GM18907 (cell line): ENCODE results near the gene KIAA0513.
"Not testable (repeated sequence)": the region's sequence is repeated elsewhere in the genome, so short reads cannot be mapped to it uniquely, and the experiment has no call there.

ENCODE experiments used
- ATAC-seq: cut with Tn5 transposase; IDR thresholded peaks from one replicate; pipeline ENCODE4 v1.9.1; 2021; ENCODE audit warnings: mild to moderate bottlenecking, moderate library complexity; ENCODE audit not compliant: unreplicated experiment

The KIAA0513 gene

DNA sequence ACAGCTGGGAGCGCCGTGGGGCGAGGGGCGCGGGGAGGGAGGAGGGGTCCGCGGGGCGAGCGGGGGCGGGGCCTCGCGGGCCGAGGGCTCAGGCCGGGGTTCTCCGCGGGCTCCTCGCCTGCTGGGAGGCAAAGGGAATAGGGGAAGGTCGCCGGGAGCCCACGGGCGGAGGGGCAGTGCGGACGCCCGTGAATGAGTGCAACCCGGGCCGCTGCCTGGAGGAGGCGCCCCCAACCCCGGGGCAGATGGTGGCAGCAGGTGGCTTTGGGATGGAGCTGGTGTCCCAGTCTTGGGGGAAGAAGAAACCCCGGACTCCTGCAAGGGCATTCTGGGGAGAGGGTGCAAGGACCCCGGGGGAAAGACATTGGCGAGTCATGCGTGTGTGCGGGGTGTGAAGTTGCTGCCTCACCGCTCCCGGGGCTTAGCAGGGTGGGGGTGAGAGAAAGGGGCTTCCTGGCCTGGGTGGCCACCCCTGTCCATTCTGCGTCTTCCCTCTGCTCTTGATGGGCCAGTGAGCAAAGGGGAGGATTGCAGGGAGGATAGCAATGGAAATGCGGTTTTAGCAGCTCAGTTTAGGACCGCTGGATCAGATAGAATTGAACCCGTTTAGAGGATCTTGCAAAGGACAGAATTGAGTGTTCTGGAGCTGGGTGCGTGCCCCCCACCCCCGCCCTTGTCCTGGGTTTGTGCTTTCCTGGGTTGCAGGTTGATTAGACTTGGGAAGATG, 526 bp downstream of the KIAA0513 start:
- peak; percentile 36 for ATAC-seq

GRCh38 chr16:85028685-85029407, 1.3 kb downstream of the KIAA0513 start:
- no peak for ATAC-seq

- ATAC-seq, result peak; percentile 40
Measured at GRCh38 chr16:85029408-85029784, 1.8 kb downstream of the KIAA0513 start.

DNA sequence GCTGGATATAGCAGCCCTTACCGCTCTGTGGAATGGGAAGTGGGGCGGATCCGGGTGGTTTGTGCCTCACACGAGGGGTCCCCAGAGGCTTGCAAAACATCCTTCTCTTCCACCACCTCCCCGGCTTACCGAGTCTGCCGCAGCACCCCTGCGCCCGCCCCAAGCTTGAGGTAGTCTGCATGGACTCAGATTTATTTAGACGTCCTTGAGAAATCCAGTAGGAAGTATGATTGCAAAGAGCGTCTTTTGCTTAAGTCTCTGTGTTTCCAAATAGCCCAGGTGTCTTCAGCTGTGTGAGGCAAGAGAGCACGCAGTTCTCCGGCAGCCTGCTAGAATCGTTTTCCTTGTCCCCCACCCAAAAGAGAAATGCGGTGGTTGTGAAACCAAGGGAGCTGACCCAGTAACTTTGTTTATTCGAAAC, 2.4 kb downstream of the KIAA0513 start:
- no peak for ATAC-seq

DNA sequence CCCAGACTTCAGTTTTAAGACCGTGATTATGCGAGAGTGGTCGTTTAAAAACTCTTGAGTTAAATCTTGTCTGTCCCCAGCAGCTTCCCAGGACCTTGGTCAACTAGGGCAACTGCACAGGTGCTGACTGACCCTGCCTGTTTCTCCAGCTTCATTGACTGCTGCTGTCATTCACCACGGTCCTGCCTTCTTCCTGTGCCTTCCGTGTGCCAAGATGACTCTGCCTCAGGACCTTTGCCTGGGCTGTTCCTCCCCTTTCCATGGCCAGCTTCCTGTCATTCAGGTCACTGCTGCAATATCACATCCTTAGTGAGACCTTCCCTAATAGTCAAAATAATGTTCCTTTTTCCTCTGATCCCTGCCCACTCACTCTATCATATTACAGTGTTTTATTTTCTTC, 3.9 kb downstream of the KIAA0513 start:
- no peak for ATAC-seq

DNA sequence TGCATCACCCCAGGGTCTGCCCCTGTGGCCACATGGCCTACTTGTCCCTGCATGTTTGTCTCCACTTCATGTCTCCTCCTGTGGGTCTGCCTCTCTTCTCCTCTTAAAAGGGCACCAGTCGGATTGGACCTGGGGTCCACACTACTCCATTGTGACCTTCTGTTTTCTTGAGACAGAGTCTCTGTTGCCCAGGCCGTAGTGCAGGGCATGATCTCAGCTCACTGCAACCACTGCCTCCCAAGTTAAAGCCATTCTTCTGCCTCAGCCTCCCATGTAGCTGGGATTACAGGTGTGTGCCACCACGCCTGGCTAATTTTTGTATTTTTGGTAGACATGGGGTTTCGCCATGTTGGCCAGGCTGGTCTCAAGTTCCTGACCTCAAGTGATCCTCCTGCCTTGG, 4.6 kb downstream of the KIAA0513 start:
- not testable (repeated sequence) for ATAC-seq

DNA sequence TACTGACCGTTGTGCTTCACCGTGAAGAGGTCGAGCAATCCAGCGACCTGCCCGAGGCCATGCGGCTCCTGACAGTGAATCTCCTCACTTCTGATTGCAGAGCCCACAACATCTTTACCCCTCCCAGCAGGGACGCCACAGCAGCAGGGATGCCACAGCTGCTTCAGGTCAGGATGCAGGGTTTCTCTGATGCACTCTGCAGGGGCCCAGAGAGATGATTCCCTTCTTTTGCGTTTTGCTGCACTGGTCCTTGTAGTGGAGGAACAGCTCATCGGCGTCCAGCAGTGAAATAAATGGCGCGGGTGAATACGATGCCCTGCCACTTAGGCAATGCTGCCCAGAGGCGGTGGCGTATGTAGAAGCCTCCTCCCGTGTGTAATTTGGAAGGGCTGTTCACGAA, 5.6 kb downstream of the KIAA0513 start:
- ATAC-seq, result no peak

DNA sequence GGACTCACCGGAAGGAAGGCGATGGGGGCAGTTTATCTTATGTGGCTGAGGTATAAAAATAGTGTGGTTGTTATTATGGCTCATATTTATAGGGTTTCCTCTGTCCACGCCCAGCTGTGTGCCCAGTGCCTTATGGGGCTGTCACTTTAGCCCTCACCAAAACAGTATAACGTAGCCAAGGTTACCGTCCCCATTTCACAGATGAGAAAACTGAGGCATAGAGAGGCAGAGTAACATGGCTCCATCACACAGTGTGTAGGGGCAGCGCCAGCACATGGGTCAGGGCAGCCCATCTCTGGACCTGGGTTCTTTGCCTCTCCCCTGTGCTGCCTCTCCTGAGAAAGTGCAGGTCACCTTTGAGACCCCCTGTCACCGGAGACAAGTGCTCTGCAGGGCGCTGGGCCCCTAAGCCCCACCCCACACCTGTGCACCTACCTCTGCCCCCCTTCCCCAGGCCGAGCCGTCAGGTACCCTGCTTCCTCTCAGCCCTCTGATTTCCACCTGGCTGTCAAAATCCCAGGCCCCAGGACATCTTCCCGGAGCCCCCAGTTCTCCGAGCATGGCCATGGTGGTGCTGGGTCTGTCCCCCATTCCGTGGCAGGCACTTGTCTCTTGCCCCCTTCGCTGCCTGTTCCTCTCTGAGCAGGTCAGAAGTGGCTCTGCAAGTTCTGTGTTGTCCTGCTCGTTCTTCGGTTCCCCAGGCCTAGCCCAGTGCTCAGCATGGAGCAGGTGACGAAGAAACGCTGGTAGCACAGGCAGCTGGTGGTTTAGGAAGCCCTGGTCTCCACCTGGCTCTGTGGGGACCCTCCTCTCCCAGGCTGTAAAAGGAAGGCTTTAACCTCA, 7.2 kb downstream of the KIAA0513 start:
- no peak for ATAC-seq

DNA sequence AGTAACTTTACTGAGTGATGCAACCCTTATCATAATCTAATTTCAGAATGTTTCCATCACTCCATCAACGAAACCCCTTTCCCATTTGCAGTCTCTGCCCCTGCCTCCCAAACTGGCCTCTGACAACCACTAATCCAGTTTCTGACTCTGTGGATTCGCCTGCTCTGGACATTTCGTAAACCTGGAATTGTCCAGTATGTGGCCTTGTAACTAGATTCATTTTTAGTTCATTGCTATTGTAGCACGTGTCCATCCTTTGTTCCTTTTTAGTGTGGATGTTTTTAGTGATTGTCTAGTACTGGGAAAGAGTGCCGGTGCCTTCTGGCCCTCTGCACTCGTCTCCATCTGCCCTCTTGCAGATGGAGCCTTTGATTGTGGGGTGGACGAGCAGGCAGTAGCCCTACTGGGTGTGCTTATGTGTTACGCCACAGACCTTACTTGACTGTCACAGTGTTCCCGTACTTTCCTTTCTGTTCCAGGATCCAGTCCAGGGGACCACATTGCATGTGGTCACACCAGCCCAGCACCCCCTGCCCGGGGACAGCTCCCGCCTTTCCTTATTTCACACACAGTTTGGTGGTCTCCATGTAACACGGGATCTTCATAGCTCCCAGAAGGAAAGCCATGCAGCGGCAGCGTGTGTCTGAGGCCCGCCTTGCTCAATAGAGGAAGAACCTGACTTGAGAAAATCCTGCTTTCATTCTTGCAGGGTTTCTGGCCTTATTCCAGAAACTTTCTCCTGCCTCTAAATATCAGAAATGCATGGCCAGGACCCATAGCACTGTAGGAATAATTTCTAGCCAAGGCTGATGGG, 8.8 kb downstream of the KIAA0513 start:
- no peak for ATAC-seq

DNA sequence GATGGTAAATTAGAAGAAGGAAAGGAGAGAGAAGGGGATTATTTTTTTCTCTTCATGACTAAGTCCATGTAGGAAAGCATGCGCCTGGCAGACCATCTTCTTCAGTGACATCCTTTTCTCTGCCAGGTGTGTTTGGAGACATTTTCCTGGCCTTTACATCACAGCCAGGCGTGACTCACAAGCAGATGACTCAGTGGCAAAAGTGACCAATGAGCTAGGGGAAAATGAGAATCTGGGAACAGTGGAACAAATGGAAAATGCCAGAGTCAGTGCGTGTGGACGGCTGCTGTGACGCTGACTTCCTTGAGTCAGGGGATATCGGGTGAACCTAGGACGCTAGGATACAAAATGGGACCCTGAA, 9.4 kb downstream of the KIAA0513 start:
- ATAC-seq, result no peak

GRCh38 chr16:85037721-85038120, 10.1 kb downstream of the KIAA0513 start:
- no peak for ATAC-seq

DNA sequence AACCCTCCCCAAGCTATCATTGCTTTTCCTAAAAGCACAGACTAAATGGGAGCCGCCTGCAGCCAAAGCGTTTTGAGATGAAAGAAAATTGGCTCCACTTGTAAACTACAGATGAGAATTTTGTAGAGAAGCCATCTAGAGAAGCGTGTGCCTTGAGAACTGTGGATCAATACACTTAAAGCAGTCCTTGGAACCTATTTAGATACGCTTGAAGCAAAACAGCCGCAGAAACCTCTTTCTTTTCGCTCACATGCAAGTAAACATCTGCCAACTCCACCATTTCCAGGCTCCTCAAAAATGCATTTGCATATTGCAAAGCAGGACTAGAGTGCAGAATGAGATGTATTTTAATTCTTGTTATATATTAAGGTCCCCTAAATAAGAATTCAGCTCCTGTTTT, 13.1 kb downstream of the KIAA0513 start:
- no peak for ATAC-seq

GRCh38 chr16:85041219-85042166, 13.9 kb downstream of the KIAA0513 start:
- no peak for ATAC-seq

- no peak for ATAC-seq
Measured at GRCh38 chr16:85042167-85042526, 14.6 kb downstream of the KIAA0513 start.

- no peak for ATAC-seq
Measured at GRCh38 chr16:85042606-85043005, 15.0 kb downstream of the KIAA0513 start.

GRCh38 chr16:85045077-85045476, 17.5 kb downstream of the KIAA0513 start:
- no peak for ATAC-seq

- ATAC-seq, result no peak
Measured at GRCh38 chr16:85045641-85046471, 18.3 kb downstream of the KIAA0513 start.

- no peak for ATAC-seq
Measured at GRCh38 chr16:85046472-85046916, 18.9 kb downstream of the KIAA0513 start.
